Fibroblast of pulmonary artery (primary cell): ENCODE results near the gene CACNG1.

ENCODE experiments used
- DNase-seq: peaks from one replicate; pipeline ENCODE4 v3.0.0-alpha.2; 2010; ENCODE audit warnings: low read depth
- H3K4me3 ChIP-seq: replicated peaks from 2 replicates; pipeline ENCODE4 v1.5.1; 2011; ENCODE audit warnings: low read depth, mild to moderate bottlenecking, control low read depth, low read length, moderate library complexity
- TF ChIP-seq, protein P1 (sequence below): IDR thresholded peaks from 2 replicates; pipeline ENCODE4 v1.5.1; 2011; ENCODE audit warnings: mild to moderate bottlenecking, control low read depth, low read length, inconsistent platforms; ENCODE audit errors: missing control alignments

CACNG1 gene

DNA sequence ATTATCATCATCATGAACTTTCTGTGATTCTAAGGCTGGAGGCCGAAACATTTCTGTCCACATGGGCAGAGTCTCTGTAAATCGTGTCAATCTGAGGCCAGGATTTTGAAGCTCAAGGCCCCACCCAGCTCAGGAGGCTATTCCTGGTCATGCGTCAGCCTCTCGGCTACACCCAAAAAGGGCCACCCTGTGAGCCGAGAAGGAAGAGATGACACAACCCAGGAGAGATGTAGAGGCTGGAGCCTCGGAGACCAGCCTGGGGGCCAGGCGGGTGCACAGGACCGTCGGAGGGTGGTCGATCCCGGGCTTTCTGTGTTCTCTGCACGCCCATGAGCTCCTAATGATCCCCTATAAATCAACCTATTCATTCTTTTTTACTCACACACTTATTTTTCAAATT, 1.1 kb upstream of the CACNG1 start:
- TF ChIP-seq, protein P1, sequence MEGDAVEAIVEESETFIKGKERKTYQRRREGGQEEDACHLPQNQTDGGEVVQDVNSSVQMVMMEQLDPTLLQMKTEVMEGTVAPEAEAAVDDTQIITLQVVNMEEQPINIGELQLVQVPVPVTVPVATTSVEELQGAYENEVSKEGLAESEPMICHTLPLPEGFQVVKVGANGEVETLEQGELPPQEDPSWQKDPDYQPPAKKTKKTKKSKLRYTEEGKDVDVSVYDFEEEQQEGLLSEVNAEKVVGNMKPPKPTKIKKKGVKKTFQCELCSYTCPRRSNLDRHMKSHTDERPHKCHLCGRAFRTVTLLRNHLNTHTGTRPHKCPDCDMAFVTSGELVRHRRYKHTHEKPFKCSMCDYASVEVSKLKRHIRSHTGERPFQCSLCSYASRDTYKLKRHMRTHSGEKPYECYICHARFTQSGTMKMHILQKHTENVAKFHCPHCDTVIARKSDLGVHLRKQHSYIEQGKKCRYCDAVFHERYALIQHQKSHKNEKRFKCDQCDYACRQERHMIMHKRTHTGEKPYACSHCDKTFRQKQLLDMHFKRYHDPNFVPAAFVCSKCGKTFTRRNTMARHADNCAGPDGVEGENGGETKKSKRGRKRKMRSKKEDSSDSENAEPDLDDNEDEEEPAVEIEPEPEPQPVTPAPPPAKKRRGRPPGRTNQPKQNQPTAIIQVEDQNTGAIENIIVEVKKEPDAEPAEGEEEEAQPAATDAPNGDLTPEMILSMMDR, result no peak
- H3K4me3 ChIP-seq, result no peak overlapping the region

DNA sequence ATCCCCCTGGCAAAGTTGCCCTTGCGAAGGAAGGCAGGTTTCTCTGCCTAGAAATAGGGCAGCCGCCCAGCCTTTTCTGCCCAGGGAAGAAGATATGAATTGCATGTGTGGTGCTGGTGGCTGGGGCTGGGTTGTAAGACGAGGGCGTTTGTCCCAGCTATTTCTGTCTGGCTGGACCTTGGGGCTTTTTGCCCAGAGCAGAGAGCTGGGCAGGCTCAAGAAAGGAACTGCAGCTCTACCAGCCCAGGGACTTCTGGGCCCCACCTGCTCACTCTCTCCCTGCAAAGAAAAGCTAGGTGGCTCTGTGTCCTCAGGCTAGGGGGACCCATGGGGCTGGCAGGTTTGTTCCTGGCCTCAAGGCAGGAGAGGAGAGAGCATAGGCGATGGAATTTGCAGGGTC, 586 bp downstream of the CACNG1 start:
- DNase-seq, result no peak
- no peak overlapping the region for H3K4me3 ChIP-seq
- TF ChIP-seq, protein P1, result no peak

More for the DNA sequence above, 1.1 kb upstream of the CACNG1 start:
- DNase-seq, result no peak

DNA sequence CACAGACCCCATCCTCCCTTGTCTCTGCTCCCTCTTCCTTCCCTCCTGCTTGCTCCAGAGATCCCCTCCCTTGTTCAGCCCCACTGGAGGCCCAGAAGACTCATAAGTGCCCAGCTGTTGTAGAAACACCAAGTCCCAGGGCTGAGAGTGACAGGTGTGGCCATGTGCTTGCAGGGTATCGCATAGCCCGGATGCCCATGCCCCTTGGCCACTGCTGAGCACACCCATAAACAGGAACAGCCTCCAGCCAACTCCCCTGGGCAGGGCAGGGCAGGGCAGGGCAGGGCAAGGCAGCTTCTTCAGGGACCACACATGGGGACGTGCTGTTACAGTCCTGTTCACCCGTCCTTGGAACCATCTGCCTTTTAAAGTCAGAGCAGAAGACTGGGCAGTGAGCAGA, 2.0 kb downstream of the CACNG1 start:
- no peak for DNase-seq
- no peak overlapping the region for H3K4me3 ChIP-seq
- TF ChIP-seq, protein P1, result no peak

DNA sequence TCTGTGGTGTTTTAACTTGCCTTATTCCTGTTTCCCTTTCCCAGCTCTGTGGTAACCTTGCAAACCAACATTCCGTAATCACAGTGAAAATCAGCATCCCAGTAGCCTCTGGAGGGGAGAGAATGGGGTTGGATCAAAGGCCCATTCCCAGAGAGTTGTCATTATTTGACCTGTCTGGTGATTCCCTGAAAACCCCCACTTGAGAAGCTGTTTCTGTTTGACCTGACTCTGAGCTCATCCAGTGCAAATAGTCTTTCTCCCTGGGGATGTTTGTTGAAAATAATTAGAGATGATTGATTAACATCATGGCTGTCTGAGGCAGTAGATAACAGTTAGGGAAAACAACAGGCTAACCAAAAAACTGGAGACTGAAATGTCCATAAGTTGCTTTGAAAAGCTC, 3.0 kb downstream of the CACNG1 start:
- H3K4me3 ChIP-seq, result no peak overlapping the region
- no peak for DNase-seq
- TF ChIP-seq, protein P1, result no peak

DNA sequence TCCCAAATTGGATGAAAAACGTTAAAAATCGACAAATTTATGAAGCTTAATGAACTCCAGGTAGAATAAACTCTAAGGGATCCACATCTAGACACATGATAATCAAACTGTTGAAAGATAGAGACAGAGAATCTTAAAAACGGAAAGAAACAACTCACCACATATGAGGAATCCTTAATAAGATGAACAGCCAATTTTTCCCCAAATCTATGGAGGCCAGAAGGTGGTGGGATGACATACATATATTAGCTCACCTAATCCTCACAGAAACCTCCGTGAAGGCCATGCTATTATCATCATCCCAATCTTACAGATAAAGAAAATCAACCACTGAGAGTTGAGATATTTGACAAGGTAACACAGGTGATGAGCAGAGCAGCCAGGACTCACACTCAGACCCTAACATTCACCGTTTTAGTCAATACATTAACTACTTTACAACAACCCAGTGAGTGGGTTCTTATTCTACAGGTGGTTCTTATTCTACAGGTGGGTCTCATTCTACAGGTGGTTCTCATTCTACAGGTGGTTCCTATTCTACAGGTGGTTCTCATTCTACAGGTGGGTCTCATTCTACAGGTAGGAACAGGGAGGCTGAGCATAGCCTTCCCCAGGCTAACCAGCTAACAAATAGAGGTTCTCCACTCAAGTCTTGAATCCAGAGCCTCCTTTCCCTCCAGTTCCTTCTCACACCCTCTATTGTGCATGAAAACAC, 4.8 kb downstream of the CACNG1 start:
- DNase-seq, result no peak
- TF ChIP-seq, protein P1, result no peak
- no peak overlapping the region for H3K4me3 ChIP-seq

DNA sequence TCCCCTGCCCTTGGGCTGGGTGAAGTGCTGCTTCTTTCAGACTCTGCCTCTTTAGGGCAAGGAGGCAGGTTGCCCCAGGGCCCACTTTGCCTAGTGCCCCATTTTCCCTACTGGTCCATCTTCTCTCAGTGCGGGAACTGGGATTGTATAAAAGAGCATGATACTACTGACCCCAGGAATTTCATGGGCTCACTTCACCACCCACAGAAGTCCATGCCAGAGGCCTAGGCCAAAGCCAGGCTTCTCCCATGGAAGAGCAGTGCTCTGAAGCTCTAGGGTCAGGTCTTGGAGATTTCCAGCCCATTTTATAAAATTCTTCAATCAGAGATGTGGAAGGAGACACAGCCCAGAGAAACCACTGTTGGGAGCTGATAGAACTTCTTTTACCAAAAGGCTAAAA, 5.7 kb downstream of the CACNG1 start:
- H3K4me3 ChIP-seq, result no peak overlapping the region
- no peak for DNase-seq

More for the DNA sequence above, 5.7 kb downstream of the CACNG1 start:
- TF ChIP-seq, protein P1, result no peak
